CD4-positive, alpha-beta T cell treated with Interleukin-17A for 1 hour (primary cell): Measurements from ENCODE around the gene SASH1.

ENCODE experiments used
- DNase-seq: peaks from one replicate; pipeline ENCODE4 v3.0.0-alpha.2; 2020

Gene SASH1

GRCh38 chr6:148342350-148343046 is at the start of gene SASH1:
SASH1 (plus strand) TSS chr6:148342838; CDS start chr6:148343068, 230 bp downstream.
- DNase-seq: peak; percentile 6

GRCh38 chr6:148293181-148293995 is 49.2 kb upstream of the SASH1 start:
- no peak for DNase-seq

- DNase-seq: no peak
Measured at GRCh38 chr6:148294059-148294458, 48.6 kb upstream of the SASH1 start.

- no peak for DNase-seq
Measured at GRCh38 chr6:148295261-148295887, 47.3 kb upstream of the SASH1 start.

- no peak for DNase-seq
Measured at GRCh38 chr6:148296771-148297170, 45.9 kb upstream of the SASH1 start.

- no peak for DNase-seq
Measured at GRCh38 chr6:148298683-148299082, 44.0 kb upstream of the SASH1 start.

GRCh38 chr6:148303616-148304015 is 39.0 kb upstream of the SASH1 start:
- DNase-seq: no peak

GRCh38 chr6:148304976-148305375 is 37.7 kb upstream of the SASH1 start:
- DNase-seq: no peak

- DNase-seq: no peak
Measured at GRCh38 chr6:148306286-148306685, 36.4 kb upstream of the SASH1 start.

- DNase-seq: no peak
Measured at GRCh38 chr6:148307405-148307804, 35.2 kb upstream of the SASH1 start.

- DNase-seq: no peak
Measured at GRCh38 chr6:148309301-148309700, 33.3 kb upstream of the SASH1 start.

GRCh38 chr6:148311966-148312669 is 30.5 kb upstream of the SASH1 start:
- DNase-seq: no peak

- DNase-seq: no peak
Measured at GRCh38 chr6:148313488-148313887, 29.1 kb upstream of the SASH1 start.

GRCh38 chr6:148316308-148316707 is 26.3 kb upstream of the SASH1 start:
- DNase-seq: no peak

- no peak for DNase-seq
Measured at GRCh38 chr6:148317051-148317450, 25.6 kb upstream of the SASH1 start.

- DNase-seq: no peak
Measured at GRCh38 chr6:148317739-148318138, 24.9 kb upstream of the SASH1 start.

- DNase-seq: no peak
Measured at GRCh38 chr6:148322704-148323103, 19.9 kb upstream of the SASH1 start.

- DNase-seq: no peak
Measured at GRCh38 chr6:148323344-148323743, 19.3 kb upstream of the SASH1 start.

- no peak for DNase-seq
Measured at GRCh38 chr6:148324297-148324985, 18.2 kb upstream of the SASH1 start.

GRCh38 chr6:148325316-148326068 is 17.1 kb upstream of the SASH1 start:
- DNase-seq: no peak

GRCh38 chr6:148328876-148329555 is 13.6 kb upstream of the SASH1 start:
- no peak for DNase-seq
